ENCODE results near the gene ABCA2.

ABCA2 gene

DNA sequence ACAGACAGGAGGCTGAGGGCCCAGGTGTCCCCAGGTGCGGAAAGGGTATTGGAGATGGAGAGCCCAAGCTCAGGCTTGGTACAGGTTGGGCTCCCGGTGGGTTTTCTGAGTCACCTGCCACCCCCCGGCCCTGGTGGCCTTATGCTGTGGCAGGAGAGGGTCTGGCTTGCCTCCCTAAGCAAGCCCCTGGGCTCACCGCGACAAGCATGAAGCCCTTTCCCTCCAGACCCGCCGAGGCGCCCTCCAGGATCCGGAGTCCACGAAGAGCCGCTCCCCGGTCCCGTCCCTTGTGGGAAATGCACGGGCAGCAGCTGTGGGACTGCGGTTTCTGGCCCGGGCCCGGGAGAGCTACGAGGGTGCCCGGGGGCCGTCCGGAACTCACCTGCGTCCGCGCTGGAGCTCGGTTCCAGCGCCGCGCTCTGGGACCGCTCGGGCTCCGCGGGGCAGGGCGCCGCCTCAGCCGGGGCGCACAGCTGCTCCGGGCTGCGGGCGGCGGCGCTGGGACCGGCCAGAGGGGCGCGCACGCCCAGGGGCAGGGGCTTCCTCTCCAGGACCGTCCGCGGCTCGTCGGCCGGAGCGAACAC lies 41.6 kb upstream of the ABCA2 start:
- Histone ChIP-seq H3K9ac (ENCODE audit: low read depth in 1 of 2, low read length in 2 of 2) (peak overlapping the region in 1 of 2 donors; percentile 39), H3K4me1 (ENCODE audit: control insufficient read depth in 1 of 2, insufficient read depth in 2 of 2, low read length in 2 of 2) (peaks cover 33 to 42% of the 10 kb centered on the region in 2 donors), H3K36me3 (ENCODE audit: control insufficient read depth in 1 of 2, insufficient read depth in 2 of 2, low read length in 2 of 2) (peaks cover 0 to 5% of the 10 kb centered on the region in 2 donors), H3K4me3 (ENCODE audit: low read depth in 1 of 2, low read length in 2 of 2) (peak overlapping the region; percentile 50 to 62), H3K27me3 (ENCODE audit: control insufficient read depth in 1 of 2, insufficient read depth in 2 of 2, low read length in 2 of 2) (no peaks in the 10 kb centered on the region), H3K9me3 (ENCODE audit: control insufficient read depth in 1 of 2, low read length in 2 of 2) (no peaks in the 10 kb centered on the region), H3K27ac (ENCODE audit: low read depth, low read length) (no peak overlapping the region)

DNA sequence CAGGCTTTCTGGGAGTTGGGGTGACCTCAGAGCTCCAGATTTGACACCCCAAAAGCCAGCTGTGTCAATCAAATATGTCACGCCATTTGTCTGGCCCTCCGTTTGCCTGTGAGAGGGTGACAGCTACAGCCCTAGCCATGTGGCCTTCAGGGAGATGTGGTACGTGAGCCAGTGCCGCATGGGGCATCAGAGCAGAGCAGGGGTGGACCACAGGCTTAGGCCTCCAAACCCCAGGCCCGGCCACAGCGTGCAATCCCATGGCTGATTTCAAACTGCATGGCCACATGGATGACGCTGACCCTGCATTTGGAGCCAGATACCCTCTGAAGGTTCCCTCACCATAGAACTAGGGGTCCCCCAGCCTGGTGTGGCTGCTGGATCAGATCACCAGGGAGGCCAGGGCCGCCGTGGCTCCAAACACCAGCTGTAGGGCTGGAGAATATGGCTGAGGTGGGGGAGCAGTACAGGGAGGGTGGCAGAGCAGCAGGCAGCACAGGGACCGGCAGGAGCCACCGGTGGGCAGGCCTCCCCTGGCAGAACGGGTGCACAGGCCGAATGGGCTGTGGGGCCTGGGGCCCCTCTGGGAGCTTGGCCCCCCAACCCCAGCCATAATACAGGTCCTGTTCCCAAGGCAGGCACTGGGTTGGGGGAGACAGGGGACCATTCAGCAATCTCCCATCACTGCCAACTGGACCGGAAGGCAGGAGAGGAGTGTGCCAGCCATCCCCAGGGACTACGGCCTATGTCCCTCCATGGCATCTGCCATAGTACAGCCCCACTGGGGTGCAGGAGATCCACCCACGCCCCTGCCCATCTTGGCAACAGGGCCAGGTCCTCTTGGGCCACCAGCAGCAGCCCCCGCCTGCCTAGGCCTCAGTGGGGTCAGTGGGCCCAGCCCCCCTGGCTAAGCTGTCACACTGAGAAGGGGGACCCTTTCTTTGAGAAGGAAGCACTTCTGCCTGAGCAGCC lies 40.8 kb upstream of the ABCA2 start:
- Histone ChIP-seq H3K4me1 (ENCODE audit: control insufficient read depth in 1 of 2, insufficient read depth in 2 of 2, low read length in 2 of 2) (peaks cover 29 to 34% of the 10 kb centered on the region in 2 donors), H3K27ac (ENCODE audit: low read depth, low read length) (no peak overlapping the region), H3K9ac (ENCODE audit: low read depth in 1 of 2, low read length in 2 of 2) (peak overlapping the region; percentile 39 to 44), H3K27me3 (ENCODE audit: control insufficient read depth in 1 of 2, insufficient read depth in 2 of 2, low read length in 2 of 2) (no peaks in the 10 kb centered on the region), H3K9me3 (ENCODE audit: control insufficient read depth in 1 of 2, low read length in 2 of 2) (no peaks in the 10 kb centered on the region), H3K36me3 (ENCODE audit: control insufficient read depth in 1 of 2, insufficient read depth in 2 of 2, low read length in 2 of 2) (peaks cover 0 to 5% of the 10 kb centered on the region in 2 donors), H3K4me3 (ENCODE audit: low read depth in 1 of 2, low read length in 2 of 2) (peak overlapping the region; percentile 50 to 62)

DNA sequence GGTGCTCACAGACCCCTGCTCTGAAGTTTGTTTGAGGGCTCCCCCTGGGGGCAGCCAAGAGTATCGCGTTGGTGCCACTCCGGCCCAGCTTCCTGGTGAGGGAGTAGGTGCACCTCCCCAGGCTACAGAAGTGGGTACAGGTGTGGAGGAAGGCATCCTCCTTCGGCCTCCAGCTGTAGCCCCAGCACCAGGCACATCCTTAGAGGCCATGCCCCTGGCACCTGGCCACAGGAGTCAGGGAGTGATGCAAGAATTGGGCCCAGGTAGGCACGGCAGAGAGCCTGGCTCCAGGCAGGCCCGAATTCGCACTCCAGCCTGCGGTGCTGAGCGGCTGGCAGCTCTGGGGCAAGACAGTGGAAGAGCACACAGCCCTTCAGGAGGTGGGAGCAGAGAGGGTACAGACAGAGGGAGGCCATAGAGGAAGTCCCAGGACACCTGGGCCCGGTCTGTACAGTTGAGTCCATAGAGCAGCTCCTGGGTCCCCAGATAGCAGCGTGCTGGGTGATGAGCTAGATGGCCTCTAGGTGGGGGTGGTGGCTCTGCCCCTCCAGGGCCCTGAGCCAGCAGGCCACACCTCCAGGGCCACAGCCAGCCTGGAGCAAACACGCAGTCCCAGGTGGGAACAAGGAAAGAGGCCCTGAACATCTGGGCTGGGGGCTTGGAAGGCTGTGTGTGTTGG lies 40.0 kb upstream of the ABCA2 start:
- H3K4me1 ChIP-seq (ENCODE audit: control insufficient read depth in 1 of 2, insufficient read depth in 2 of 2, low read length in 2 of 2), result peaks cover 24 to 28% of the 10 kb centered on the region in 2 donors
- peak overlapping the region; percentile 41 to 44 for H3K9ac ChIP-seq (ENCODE audit: low read depth in 1 of 2, low read length in 2 of 2)
- H3K27ac ChIP-seq (ENCODE audit: low read depth, low read length), result no peak overlapping the region
- H3K36me3 ChIP-seq (ENCODE audit: control insufficient read depth in 1 of 2, insufficient read depth in 2 of 2, low read length in 2 of 2), result peaks cover 0 to 5% of the 10 kb centered on the region in 2 donors
- no peaks in the 10 kb centered on the region for H3K27me3 ChIP-seq (ENCODE audit: control insufficient read depth in 1 of 2, insufficient read depth in 2 of 2, low read length in 2 of 2)
- no peak overlapping the region for H3K4me3 ChIP-seq (ENCODE audit: low read depth in 1 of 2, low read length in 2 of 2)
- no peaks in the 10 kb centered on the region for H3K9me3 ChIP-seq (ENCODE audit: control insufficient read depth in 1 of 2, low read length in 2 of 2)

GRCh38 chr9:137066096-137066861 lies 38.2 kb upstream of the ABCA2 start:
- H3K9ac ChIP-seq (ENCODE audit: low read depth in 1 of 2, low read length in 2 of 2), result no peak overlapping the region
- no peaks in the 10 kb centered on the region for H3K27me3 ChIP-seq (ENCODE audit: control insufficient read depth in 1 of 2, insufficient read depth in 2 of 2, low read length in 2 of 2)
- peaks cover 0 to 5% of the 10 kb centered on the region in 2 donors for H3K36me3 ChIP-seq (ENCODE audit: control insufficient read depth in 1 of 2, insufficient read depth in 2 of 2, low read length in 2 of 2)

GRCh38 chr9:137065336-137065967 lies 37.4 kb upstream of the ABCA2 start:
- H3K9me3 ChIP-seq (ENCODE audit: control insufficient read depth in 1 of 2, low read length in 2 of 2), result no peaks in the 10 kb centered on the region
- H3K4me3 ChIP-seq (ENCODE audit: low read depth in 1 of 2, low read length in 2 of 2), result no peak overlapping the region
- H3K36me3 ChIP-seq (ENCODE audit: control insufficient read depth in 1 of 2, insufficient read depth in 2 of 2, low read length in 2 of 2), result peaks cover 0 to 5% of the 10 kb centered on the region in 2 donors
- H3K27me3 ChIP-seq (ENCODE audit: control insufficient read depth in 1 of 2, insufficient read depth in 2 of 2, low read length in 2 of 2), result no peaks in the 10 kb centered on the region
- no peak overlapping the region for H3K9ac ChIP-seq (ENCODE audit: low read depth in 1 of 2, low read length in 2 of 2)
- H3K27ac ChIP-seq (ENCODE audit: low read depth, low read length), result no peak overlapping the region
- H3K4me1 ChIP-seq (ENCODE audit: control insufficient read depth in 1 of 2, insufficient read depth in 2 of 2, low read length in 2 of 2), result peaks cover 17 to 20% of the 10 kb centered on the region in 2 donors

More at GRCh38 chr9:137066096-137066861, 38.2 kb upstream of the ABCA2 start:
- Histone ChIP-seq H3K27ac (ENCODE audit: low read depth, low read length) (no peak overlapping the region), H3K9me3 (ENCODE audit: control insufficient read depth in 1 of 2, low read length in 2 of 2) (no peaks in the 10 kb centered on the region), H3K4me3 (ENCODE audit: low read depth in 1 of 2, low read length in 2 of 2) (no peak overlapping the region), H3K4me1 (ENCODE audit: control insufficient read depth in 1 of 2, insufficient read depth in 2 of 2, low read length in 2 of 2) (peaks cover 23 to 26% of the 10 kb centered on the region in 2 donors)

GRCh38 chr9:137064880-137065164 lies 36.8 kb upstream of the ABCA2 start:
- no peaks in the 10 kb centered on the region for H3K9me3 ChIP-seq (ENCODE audit: control insufficient read depth in 1 of 2, low read length in 2 of 2)
- H3K27ac ChIP-seq (ENCODE audit: low read depth, low read length), result no peak overlapping the region
- no peak overlapping the region for H3K9ac ChIP-seq (ENCODE audit: low read depth in 1 of 2, low read length in 2 of 2)
- H3K4me1 ChIP-seq (ENCODE audit: control insufficient read depth in 1 of 2, insufficient read depth in 2 of 2, low read length in 2 of 2), result peaks cover 17 to 20% of the 10 kb centered on the region in 2 donors
- H3K4me3 ChIP-seq (ENCODE audit: low read depth in 1 of 2, low read length in 2 of 2), result no peak overlapping the region
- H3K36me3 ChIP-seq (ENCODE audit: control insufficient read depth in 1 of 2, insufficient read depth in 2 of 2, low read length in 2 of 2), result peaks cover 0 to 5% of the 10 kb centered on the region in 2 donors
- H3K27me3 ChIP-seq (ENCODE audit: control insufficient read depth in 1 of 2, insufficient read depth in 2 of 2, low read length in 2 of 2), result no peaks in the 10 kb centered on the region

DNA sequence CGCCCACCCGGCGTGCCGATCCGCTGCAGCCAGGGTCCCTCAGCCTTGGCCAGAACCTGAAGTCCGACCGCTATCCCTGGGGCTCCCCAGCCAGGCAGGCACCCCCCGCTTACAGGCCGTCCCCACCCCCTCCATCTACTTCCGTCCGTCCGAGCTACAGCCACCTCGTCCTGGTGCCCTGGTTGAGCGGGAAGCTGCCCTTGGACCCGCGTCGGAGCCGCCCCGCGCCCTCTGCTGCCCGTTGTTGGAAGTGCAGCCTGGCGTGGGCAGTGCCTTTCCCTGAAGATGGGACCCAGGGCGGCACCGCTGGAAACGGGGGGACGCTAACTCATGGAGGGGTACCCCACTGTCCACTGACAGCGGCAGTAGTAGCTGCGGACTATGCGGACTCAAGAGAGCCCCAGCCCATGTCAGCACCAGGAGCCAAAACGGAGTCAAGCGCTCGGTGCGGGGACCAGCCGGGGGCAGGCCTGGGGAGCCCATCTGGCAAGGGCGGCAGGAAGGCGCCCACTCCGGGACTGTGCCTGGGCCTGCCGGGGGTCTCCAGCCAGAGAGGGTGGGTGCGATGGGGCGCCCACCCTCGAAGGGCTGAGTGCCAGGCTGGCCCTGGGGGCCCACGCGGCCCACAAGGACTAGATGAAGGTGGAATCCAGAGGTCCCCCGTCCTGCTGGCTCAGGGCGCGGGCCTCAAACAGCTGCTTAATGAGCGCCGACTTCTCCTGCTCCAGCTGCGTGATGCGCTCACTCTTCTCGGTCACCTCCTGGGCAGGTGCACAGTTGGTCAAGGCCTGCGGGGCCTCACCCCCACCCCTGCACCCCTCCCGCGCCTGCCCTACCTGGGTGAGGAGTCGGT lies 36.2 kb upstream of the ABCA2 start:
- H3K27ac ChIP-seq (ENCODE audit: low read depth, low read length), result no peak overlapping the region
- peaks cover 0 to 5% of the 10 kb centered on the region in 2 donors for H3K36me3 ChIP-seq (ENCODE audit: control insufficient read depth in 1 of 2, insufficient read depth in 2 of 2, low read length in 2 of 2)
- H3K4me3 ChIP-seq (ENCODE audit: low read depth in 1 of 2, low read length in 2 of 2), result no peak overlapping the region
- H3K4me1 ChIP-seq (ENCODE audit: control insufficient read depth in 1 of 2, insufficient read depth in 2 of 2, low read length in 2 of 2), result peaks cover 14 to 15% of the 10 kb centered on the region in 2 donors
- no peaks in the 10 kb centered on the region for H3K27me3 ChIP-seq (ENCODE audit: control insufficient read depth in 1 of 2, insufficient read depth in 2 of 2, low read length in 2 of 2)
- no peaks in the 10 kb centered on the region for H3K9me3 ChIP-seq (ENCODE audit: control insufficient read depth in 1 of 2, low read length in 2 of 2)
- H3K9ac ChIP-seq (ENCODE audit: low read depth in 1 of 2, low read length in 2 of 2), result no peak overlapping the region

DNA sequence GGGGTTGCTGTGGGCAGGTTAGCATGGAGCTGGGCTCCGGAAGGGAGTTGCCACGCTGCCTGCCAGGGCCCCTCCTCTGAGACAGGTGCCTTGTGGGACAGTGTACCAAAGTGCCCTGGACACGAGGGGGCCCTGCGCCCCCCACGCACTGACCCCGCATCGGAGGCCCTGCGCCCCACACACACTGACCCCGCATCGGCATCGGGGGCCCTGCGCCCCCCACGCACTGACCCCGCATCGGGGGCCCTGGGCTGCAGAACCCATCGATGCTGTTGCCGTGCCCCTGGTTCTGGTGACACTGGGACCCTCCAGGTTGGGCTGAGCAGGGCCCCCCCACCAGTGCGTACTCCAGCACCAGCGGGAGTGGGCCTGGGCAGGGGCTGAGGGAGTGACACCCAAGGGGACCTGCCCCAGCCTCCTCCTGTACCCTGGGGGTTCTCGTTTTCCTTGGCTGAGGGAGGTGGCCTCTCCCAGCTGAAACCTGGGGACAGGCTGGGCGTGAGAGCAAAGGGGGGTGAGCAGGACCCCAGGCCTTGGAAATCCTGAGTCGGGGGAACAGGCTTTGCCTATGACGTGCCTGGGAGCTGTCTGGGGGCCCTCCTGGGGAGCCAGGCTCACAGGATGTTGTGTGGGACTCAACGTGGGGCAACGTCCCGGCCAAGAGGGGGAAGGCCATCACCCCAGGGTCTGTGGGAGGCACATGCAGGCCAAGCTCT lies 35.4 kb upstream of the ABCA2 start:
- Histone ChIP-seq H3K4me1 (ENCODE audit: control insufficient read depth in 1 of 2, insufficient read depth in 2 of 2, low read length in 2 of 2) (peaks cover 6 to 8% of the 10 kb centered on the region in 2 donors), H3K4me3 (ENCODE audit: low read depth in 1 of 2, low read length in 2 of 2) (no peak overlapping the region), H3K9me3 (ENCODE audit: control insufficient read depth in 1 of 2, low read length in 2 of 2) (no peaks in the 10 kb centered on the region), H3K27ac (ENCODE audit: low read depth, low read length) (no peak overlapping the region), H3K36me3 (ENCODE audit: control insufficient read depth in 1 of 2, insufficient read depth in 2 of 2, low read length in 2 of 2) (peaks cover 0 to 5% of the 10 kb centered on the region in 2 donors), H3K9ac (ENCODE audit: low read depth in 1 of 2, low read length in 2 of 2) (no peak overlapping the region), H3K27me3 (ENCODE audit: control insufficient read depth in 1 of 2, insufficient read depth in 2 of 2, low read length in 2 of 2) (no peaks in the 10 kb centered on the region)
